Stimulated activated CD8-positive, alpha-beta memory T cell treated with anti-CD3 and anti-CD28 coated beads, Interleukin-7, amount 100 ng/mL, for 48 hours (primary cell): ENCODE data around the gene CGB8.
A peak's percentile ranks its signal among the peaks of the same experiment; 100 is the strongest.
"Not testable (repeated sequence)": the region's sequence is repeated elsewhere in the genome, so short reads cannot be mapped to it uniquely, and the experiment has no call there.

Experiments
- DNase-seq, 2 donors: peaks; one replicate each; pipeline ENCODE4 v3.0.0-alpha.2; 2020; ENCODE audit warnings: low read depth in 1 of 2; ENCODE audit errors: extremely low read depth in 1 of 2

CGB8 gene

GRCh38 chr19:49049011-49049410 is at the start of gene CGB8:
TSS of gene CGB8 (minus strand) at chr19:49049111. CDS start at chr19:49048739, 372 bp downstream.
- DNase-seq = not testable (repeated sequence)

- DNase-seq = peak; percentile 30 to 40
Observed at GRCh38 chr19:49097453-49098288, 48.8 kb upstream of the CGB8 start.

- no peak for DNase-seq
Observed at GRCh38 chr19:49094505-49095482, 45.9 kb upstream of the CGB8 start.

- DNase-seq = no peak
Observed at GRCh38 chr19:49092686-49093085, 43.8 kb upstream of the CGB8 start.

GRCh38 chr19:49091391-49092038 is 42.6 kb upstream of the CGB8 start:
- no peak for DNase-seq

- no peak for DNase-seq
Observed at GRCh38 chr19:49086296-49086695, 37.4 kb upstream of the CGB8 start.

GRCh38 chr19:49085868-49086232 is 36.9 kb upstream of the CGB8 start:
- DNase-seq = no peak

- DNase-seq = peak; percentile 99
Observed at GRCh38 chr19:49085020-49085867, 36.3 kb upstream of the CGB8 start, which contains the start of gene SNRNP70. TSS of gene SNRNP70 (plus strand) at chr19:49085451. CDS start at chr19:49086415, 964 bp downstream.

GRCh38 chr19:49084206-49085019 is 35.5 kb upstream of the CGB8 start:
- DNase-seq = no peak

- DNase-seq = no peak
Observed at GRCh38 chr19:49081273-49081672, 32.4 kb upstream of the CGB8 start.

GRCh38 chr19:49080392-49080791 is 31.5 kb upstream of the CGB8 start:
- DNase-seq = no peak

- DNase-seq = not testable (repeated sequence)
Observed at GRCh38 chr19:49074869-49075268, 26.0 kb upstream of the CGB8 start.

GRCh38 chr19:49073514-49074378 is 24.8 kb upstream of the CGB8 start:
- DNase-seq = no peak

GRCh38 chr19:49071860-49072547 is 23.1 kb upstream of the CGB8 start:
- DNase-seq = no peak

GRCh38 chr19:49070416-49070815 is 21.5 kb upstream of the CGB8 start:
- no peak for DNase-seq

- DNase-seq = no peak
Observed at GRCh38 chr19:49069026-49069425, 20.1 kb upstream of the CGB8 start.

GRCh38 chr19:49067554-49067953 is 18.6 kb upstream of the CGB8 start:
- DNase-seq = no peak
